K562 (cell line): ENCODE data around the gene CCDC124. TPM values are rescaled to one million over a fixed set of nuclear protein-coding genes. Genes with fewer than 3 reads are reported as not detected.

Source experiments
- ATAC-seq: fragments of 200-7000 bp; cut with Tn5 transposase; 3 replicates; pipeline ENCODE4 v1.9.1; 2020; ENCODE audit warnings: moderate library complexity
- BruUV-seq: library from RNA; stranded (reverse); fragments of 400-500 nt; replicated peaks from 2 replicates; lab custom pipeline; 2021; lab: Mats Ljungman, UMichigan
- CTCF ChIA-PET: fragments of 300-600 bp; formaldehyde crosslinking; extraction: SDS; loops from one replicate; lab custom pipeline; 2021; ENCODE audit warnings: low intra/inter-chr PET ratio; lab: Yijun Ruan, JAX
- POLR2A ChIA-PET: fragments of 300-600, 350-650 bp; sonication (Branson Sonifier 250); formaldehyde crosslinking; extraction: SDS; loops from one replicate; lab custom pipeline; 2021; ENCODE audit warnings: antibody characterized with exemption, inconsistent platforms; lab: Yijun Ruan, JAX
- DNase-seq, 4 experiments: peaks; one replicate each; pipeline versions ENCODE4 v3.0.0 to v3.0.0-alpha.2; 2011 to 2018; ENCODE audit warnings: low spot score in 3 of 4, mixed read lengths in 3 of 4; ENCODE audit errors: extremely low read depth in 1 of 4
- FAIRE-seq: peaks from 2 replicates; lab custom pipeline; 2011; peaks lifted over from hg19 to GRCh38; lab: Jason Lieb, UNC
- H2AFZ ChIP-seq: 2 replicates; pipeline ENCODE4 v1.6.0; 2011; ENCODE audit warnings: low read depth, low read length, control low read depth, inconsistent platforms
- H3K27ac ChIP-seq: fragments of 200-600 bp; 3 replicates; pipeline ENCODE4 v1.8.0; 2011; ENCODE audit warnings: low read depth, mild to moderate bottlenecking, control low read depth, inconsistent platforms, low read length, moderate library complexity, mixed read lengths; ENCODE audit errors: extremely low read depth
- H3K27me3 ChIP-seq, 2 experiments: fragments of 300-600 bp in 1 of 2; 2 replicates in 1 of 2; 3 replicates in 1 of 2; pipeline versions ENCODE4 v1.6.0 to v1.8.0; 2011; ENCODE audit warnings: inconsistent platforms in 2 of 2, low read length in 2 of 2, mild to moderate bottlenecking in 1 of 2, mixed read lengths in 1 of 2, moderate library complexity in 1 of 2; ENCODE audit not compliant: control insufficient read depth in 2 of 2, insufficient read depth in 2 of 2
- H3K36me3 ChIP-seq: fragments of 300-600 bp; 3 replicates; pipeline ENCODE4 v1.8.0; 2011; ENCODE audit warnings: mild to moderate bottlenecking, low read length, inconsistent platforms; ENCODE audit not compliant: control insufficient read depth, insufficient read depth
- H3K4me1 ChIP-seq, 2 experiments: fragments of 200-600 bp in 1 of 2; replicated peaks in 1 of 2; 2 replicates in 1 of 2; 3 replicates in 1 of 2; pipeline versions ENCODE4 v1.5.1 to v1.8.0; 2011; ENCODE audit warnings: inconsistent platforms in 2 of 2, low read length in 2 of 2, mild to moderate bottlenecking in 1 of 2, mixed read lengths in 1 of 2, moderate library complexity in 1 of 2; ENCODE audit not compliant: control insufficient read depth in 2 of 2, insufficient read depth in 2 of 2
- H3K4me2 ChIP-seq: 2 replicates; pipeline ENCODE4 v1.6.1; 2011; ENCODE audit warnings: low read length, control low read depth, inconsistent platforms, mixed read lengths; ENCODE audit not compliant: insufficient read depth
- H3K4me3 ChIP-seq: fragments of 200-600 bp; sonication (generic), shearing (Covaris generic); 2 replicates; pipeline ENCODE4 v1.5.1; 2016; ENCODE audit warnings: control low read depth, inconsistent platforms
- H3K79me2 ChIP-seq: fragments of 200-600 bp; 3 replicates; pipeline ENCODE4 v1.8.0; 2011; ENCODE audit warnings: low read length, inconsistent platforms; ENCODE audit not compliant: control insufficient read depth, insufficient read depth
- H3K9ac ChIP-seq, 2 experiments: 2 replicates each; pipeline versions ENCODE4 v1.6.0 to v1.6.1; 2011; ENCODE audit warnings: low read depth in 2 of 2, low read length in 2 of 2, control low read depth in 1 of 2, inconsistent platforms in 1 of 2, mild to moderate bottlenecking in 1 of 2, mixed read lengths in 1 of 2; ENCODE audit not compliant: insufficient read depth in 1 of 2
- H3K9me1 ChIP-seq: one replicate; pipeline ENCODE4 v1.6.0; 2011; ENCODE audit warnings: inconsistent platforms, mild to moderate bottlenecking, low read length, moderate library complexity; ENCODE audit not compliant: control insufficient read depth, insufficient read depth
- H3K9me3 ChIP-seq: replicated peaks from 2 replicates; pipeline ENCODE4 v1.5.1; 2011; ENCODE audit warnings: low read depth, low read length, inconsistent platforms; ENCODE audit not compliant: control insufficient read depth, insufficient read depth
- H4K20me1 ChIP-seq: replicated peaks from 2 replicates; pipeline ENCODE4 v1.6.1; 2011; ENCODE audit warnings: low read length, inconsistent platforms, mixed read lengths; ENCODE audit not compliant: control insufficient read depth, insufficient read depth
- BHLHE40 ChIP-seq: IDR thresholded peaks from 2 replicates; pipeline ENCODE4 v1.6.1; 2011; ENCODE audit warnings: low read length, improper control_type of control experiment
- CTBP1 ChIP-seq: fragments of 450-650 bp; IDR thresholded peaks from 2 replicates; pipeline ENCODE4 v1.6.1; 2016; ENCODE audit warnings: borderline replicate concordance
- DPF2 ChIP-seq: fragments of 450-650 bp; IDR thresholded peaks from 2 replicates; pipeline ENCODE4 v1.6.1; 2016
- NR2F6 ChIP-seq: fragments of 450-650 bp; formaldehyde crosslinking; IDR thresholded peaks from 2 replicates; pipeline ENCODE4 v1.4.0; 2020; ENCODE audit warnings: mild to moderate bottlenecking
- RFX7 ChIP-seq: fragments of 250-450 bp; sonication (Bioruptor Pico); IDR thresholded peaks from 2 replicates; pipeline ENCODE4 v1.5.1; 2021; ENCODE audit warnings: mild to moderate bottlenecking
- TSC22D4 ChIP-seq: fragments of 450-650 bp; IDR thresholded peaks from 2 replicates; pipeline ENCODE4 v1.6.1; 2016; ENCODE audit warnings: missing genetic modification characterization, missing biosample characterization, control low read depth
- ZNF133 ChIP-seq: fragments of 250-450 bp; sonication (Bioruptor Pico); IDR thresholded peaks from 2 replicates; pipeline ENCODE4 v1.4.0; 2020; ENCODE audit warnings: mild to moderate bottlenecking
- ZNF239 ChIP-seq: fragments of 250-450 bp; sonication (Bioruptor Pico); IDR thresholded peaks from 2 replicates; pipeline ENCODE4 v1.4.0; 2020; ENCODE audit warnings: mild to moderate bottlenecking
- ZNF699 ChIP-seq: fragments of 250-450 bp; sonication (Bioruptor Pico); IDR thresholded peaks from 2 replicates; pipeline ENCODE4 v1.8.0; 2021; ENCODE audit warnings: mild to moderate bottlenecking, moderate library complexity; ENCODE audit not compliant: insufficient replicate concordance
- ZNF76 ChIP-seq: fragments of 250-450 bp; sonication (Bioruptor Pico); IDR thresholded peaks from 2 replicates; pipeline ENCODE4 v1.4.0; 2020; ENCODE audit warnings: mild to moderate bottlenecking, moderate library complexity, borderline replicate concordance
- whole genome bisulfite sequencing: fragments of 100-300 bp; shearing (Covaris generic); methylation state at CpG from one replicate; pipeline ENCODE4 v1.1.6; 2016; ENCODE audit warnings: low coverage, mixed read lengths; ENCODE audit not compliant: insufficient coverage; ENCODE audit errors: missing lambda C conversion rate; 5-methylcytosine and 5-hydroxymethylcytosine counted together
- in situ Hi-C: fragments of 300-500 bp; cut with MboI; formaldehyde crosslinking; loops from 4 replicates; pipeline ENCODE4 v1.15.0; 2018; ENCODE audit warnings: inconsistent platforms, mixed read lengths
- intact Hi-C: fragments of 100-400 bp; cut with micrococcal nuclease; formaldehyde crosslinking; loops from 2 replicates; pipeline ENCODE4 v1.14.2; 2022
- polyA plus RNA-seq, 8 experiments: library from polyadenylated mRNA; depleted of rRNA in 4 of 8; stranded (reverse) in 5 of 8; unstranded in 3 of 8; fragments of >200 nt; fragmentation: Nextera tagmentation in 2 of 8; fragmentation: Illumina TruSeq in 1 of 8; extraction: Ambion mirVana in 2 of 8; extraction: Trizol in 1 of 8; gene quantifications; 2 replicates each; pipeline versions ENCODE4 v1.2.1 to v1.2.3, GENCODE V29; 2011 to 2014; ENCODE audit warnings: inconsistent platforms in 1 of 8, missing spikeins in 1 of 8
- total RNA-seq, 7 experiments: library from RNA; depleted of rRNA in 6 of 7; stranded (reverse); fragments of >200 nt in 6 of 7; fragmentation: Illumina TruSeq in 2 of 7; extraction: Trizol in 2 of 7; gene quantifications; 2 replicates each; pipeline versions ENCODE4 v1.2.1 to v1.2.3, GENCODE V29; 2011 to 2021; ENCODE audit warnings: low replicate concordance in 1 of 7
- TF ChIP-seq, protein P1 (sequence below): sonication (generic); formaldehyde crosslinking; IDR thresholded peaks from 2 replicates; pipeline ENCODE4 v1.8.0; 2022; ENCODE audit warnings: mild to moderate bottlenecking, low read depth, missing genetic modification reagents
- TF ChIP-seq, protein P2 (sequence below), 2 experiments: fragments of 450-650 bp in 1 of 2; sonication (generic) in 1 of 2; formaldehyde crosslinking in 1 of 2; IDR thresholded peaks; 2 replicates each; pipeline versions ENCODE4 v1.7.1 to v1.9.0; 2016 to 2022; ENCODE audit warnings: inconsistent platforms in 1 of 2, mild to moderate bottlenecking in 1 of 2, missing genetic modification reagents in 1 of 2

CCDC124 gene
- total and polyA plus RNA-seq, 9 of the 15 experiments (the other 6 are each of a cell fraction or from before 2014, with no cell fraction given) = 5.8 to 234 (median 40.1) TPM

DNA sequence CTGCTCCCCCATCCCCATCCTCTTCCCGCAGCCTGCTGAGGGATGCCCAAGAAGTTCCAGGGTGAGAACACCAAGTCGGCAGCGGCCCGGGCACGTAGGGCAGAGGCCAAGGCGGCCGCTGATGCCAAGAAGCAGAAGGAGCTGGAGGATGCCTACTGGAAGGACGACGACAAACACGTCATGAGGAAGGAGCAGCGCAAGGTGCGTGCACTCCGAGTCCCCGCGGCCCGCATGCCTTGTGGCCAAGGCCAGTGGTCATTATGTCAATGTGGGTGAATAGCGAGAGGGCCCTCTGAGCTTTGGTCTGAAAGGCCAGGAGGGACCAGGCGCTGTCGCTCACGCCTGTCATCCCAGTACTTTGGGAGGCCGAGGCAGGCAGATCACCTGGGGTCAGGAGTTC, 3.6 kb downstream of the CCDC124 start:
- FAIRE-seq (no peak), ATAC-seq (no peak), DNase-seq (no peak)
- Histone ChIP-seq H3K4me3 (no peak overlapping the region), H3K9me3 (no peaks in the 10 kb centered on the region), H2AFZ (no peak overlapping the region), H3K36me3 (peaks cover 33% of the 10 kb centered on the region; the same call in 1 of the 3 replicates), H3K79me2 (peaks cover 24% of the 10 kb centered on the region), H3K27ac (no peak overlapping the region), H3K4me1 (peaks cover 12 to 18% of the 10 kb centered on the region in 2 experiments; a peak in 4 of 5 replicates), H3K4me2 (no peak overlapping the region), H3K9me1 (no peaks in the 10 kb centered on the region), H4K20me1 (no peaks in the 10 kb centered on the region), H3K27me3 (no peaks in the 10 kb centered on the region), H3K9ac (no peak overlapping the region)
- intact Hi-C loops (no loop called here), in situ Hi-C loops (loop anchor here (5.0 kb wide), 1 partner anchor 121 kb away; no protein-coding TSS in a partner anchor)
- WGBS = 90% methylated on average over 17 of the region's 21 CpGs
- no TSS peak for BruUV-seq
- ChIA-PET POLR2A (interaction anchor here (0.6 to 1.6 kb wide), 2 partner anchors 53 to 71 kb away, joined by 3 to 4 read pairs; no protein-coding TSS in a partner anchor), CTCF (no interaction called here)
- TF ChIP-seq BHLHE40 = no peak
- no peak for TF ChIP-seq NR2F6 (CRISPR knock-in tag)
- TF ChIP-seq TSC22D4 (tag) = no peak
- no peak for TF ChIP-seq RFX7 (CRISPR knock-in tag)
- no peak for TF ChIP-seq ZNF239 (CRISPR knock-in tag)
- TF ChIP-seq CTBP1 = no peak
- TF ChIP-seq ZNF699 = no peak
- no peak for TF ChIP-seq DPF2
- no peak for TF ChIP-seq ZNF76 (CRISPR knock-in tag)
- TF ChIP-seq, protein P1, sequence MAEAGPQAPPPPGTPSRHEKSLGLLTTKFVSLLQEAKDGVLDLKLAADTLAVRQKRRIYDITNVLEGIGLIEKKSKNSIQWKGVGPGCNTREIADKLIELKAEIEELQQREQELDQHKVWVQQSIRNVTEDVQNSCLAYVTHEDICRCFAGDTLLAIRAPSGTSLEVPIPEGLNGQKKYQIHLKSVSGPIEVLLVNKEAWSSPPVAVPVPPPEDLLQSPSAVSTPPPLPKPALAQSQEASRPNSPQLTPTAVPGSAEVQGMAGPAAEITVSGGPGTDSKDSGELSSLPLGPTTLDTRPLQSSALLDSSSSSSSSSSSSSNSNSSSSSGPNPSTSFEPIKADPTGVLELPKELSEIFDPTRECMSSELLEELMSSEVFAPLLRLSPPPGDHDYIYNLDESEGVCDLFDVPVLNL (CRISPR knock-in tag) = no peak
- TF ChIP-seq, protein P2, sequence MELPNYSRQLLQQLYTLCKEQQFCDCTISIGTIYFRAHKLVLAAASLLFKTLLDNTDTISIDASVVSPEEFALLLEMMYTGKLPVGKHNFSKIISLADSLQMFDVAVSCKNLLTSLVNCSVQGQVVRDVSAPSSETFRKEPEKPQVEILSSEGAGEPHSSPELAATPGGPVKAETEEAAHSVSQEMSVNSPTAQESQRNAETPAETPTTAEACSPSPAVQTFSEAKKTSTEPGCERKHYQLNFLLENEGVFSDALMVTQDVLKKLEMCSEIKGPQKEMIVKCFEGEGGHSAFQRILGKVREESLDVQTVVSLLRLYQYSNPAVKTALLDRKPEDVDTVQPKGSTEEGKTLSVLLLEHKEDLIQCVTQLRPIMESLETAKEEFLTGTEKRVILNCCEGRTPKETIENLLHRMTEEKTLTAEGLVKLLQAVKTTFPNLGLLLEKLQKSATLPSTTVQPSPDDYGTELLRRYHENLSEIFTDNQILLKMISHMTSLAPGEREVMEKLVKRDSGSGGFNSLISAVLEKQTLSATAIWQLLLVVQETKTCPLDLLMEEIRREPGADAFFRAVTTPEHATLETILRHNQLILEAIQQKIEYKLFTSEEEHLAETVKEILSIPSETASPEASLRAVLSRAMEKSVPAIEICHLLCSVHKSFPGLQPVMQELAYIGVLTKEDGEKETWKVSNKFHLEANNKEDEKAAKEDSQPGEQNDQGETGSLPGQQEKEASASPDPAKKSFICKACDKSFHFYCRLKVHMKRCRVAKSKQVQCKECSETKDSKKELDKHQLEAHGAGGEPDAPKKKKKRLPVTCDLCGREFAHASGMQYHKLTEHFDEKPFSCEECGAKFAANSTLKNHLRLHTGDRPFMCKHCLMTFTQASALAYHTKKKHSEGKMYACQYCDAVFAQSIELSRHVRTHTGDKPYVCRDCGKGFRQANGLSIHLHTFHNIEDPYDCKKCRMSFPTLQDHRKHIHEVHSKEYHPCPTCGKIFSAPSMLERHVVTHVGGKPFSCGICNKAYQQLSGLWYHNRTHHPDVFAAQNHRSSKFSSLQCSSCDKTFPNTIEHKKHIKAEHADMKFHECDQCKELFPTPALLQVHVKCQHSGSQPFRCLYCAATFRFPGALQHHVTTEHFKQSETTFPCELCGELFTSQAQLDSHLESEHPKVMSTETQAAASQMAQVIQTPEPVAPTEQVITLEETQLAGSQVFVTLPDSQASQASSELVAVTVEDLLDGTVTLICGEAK (IDR thresholded peaks at IDR 0.05) = no peak
- TF ChIP-seq, protein P2 (CRISPR knock-in tag; IDR thresholded peaks at IDR 0.05) = no peak
- TF ChIP-seq ZNF133 (CRISPR knock-in tag) = no peak
